Measurements from ENCODE around the gene TMEM72.

The TMEM72 gene

DNA sequence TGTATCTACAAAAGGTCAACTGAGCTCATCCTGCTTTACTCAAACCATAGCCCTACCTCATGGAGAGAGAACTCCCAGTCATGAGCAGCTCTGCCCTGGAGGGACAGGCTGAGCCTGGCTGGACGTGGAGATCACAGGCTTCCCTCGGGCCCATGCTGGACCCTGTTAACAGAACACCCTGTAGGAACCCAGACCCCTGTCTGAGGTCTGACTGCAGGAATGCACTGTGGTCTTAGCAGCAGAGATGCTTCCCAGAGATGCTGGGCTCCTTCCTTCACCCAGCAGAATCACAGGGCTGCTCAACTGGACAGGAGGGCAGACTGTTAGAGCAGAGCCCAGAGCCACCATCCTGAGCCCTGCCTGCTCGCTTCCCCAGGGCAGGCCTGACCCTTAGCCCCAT lies 814 bp downstream of the TMEM72 start:
- no peak for DNase-seq (ENCODE audit: extremely low read depth, low read depth)
- no peak for TF ChIP-seq CTCF (IDR thresholded peaks at IDR 0.05; ENCODE audit: low read depth, low read length)

DNA sequence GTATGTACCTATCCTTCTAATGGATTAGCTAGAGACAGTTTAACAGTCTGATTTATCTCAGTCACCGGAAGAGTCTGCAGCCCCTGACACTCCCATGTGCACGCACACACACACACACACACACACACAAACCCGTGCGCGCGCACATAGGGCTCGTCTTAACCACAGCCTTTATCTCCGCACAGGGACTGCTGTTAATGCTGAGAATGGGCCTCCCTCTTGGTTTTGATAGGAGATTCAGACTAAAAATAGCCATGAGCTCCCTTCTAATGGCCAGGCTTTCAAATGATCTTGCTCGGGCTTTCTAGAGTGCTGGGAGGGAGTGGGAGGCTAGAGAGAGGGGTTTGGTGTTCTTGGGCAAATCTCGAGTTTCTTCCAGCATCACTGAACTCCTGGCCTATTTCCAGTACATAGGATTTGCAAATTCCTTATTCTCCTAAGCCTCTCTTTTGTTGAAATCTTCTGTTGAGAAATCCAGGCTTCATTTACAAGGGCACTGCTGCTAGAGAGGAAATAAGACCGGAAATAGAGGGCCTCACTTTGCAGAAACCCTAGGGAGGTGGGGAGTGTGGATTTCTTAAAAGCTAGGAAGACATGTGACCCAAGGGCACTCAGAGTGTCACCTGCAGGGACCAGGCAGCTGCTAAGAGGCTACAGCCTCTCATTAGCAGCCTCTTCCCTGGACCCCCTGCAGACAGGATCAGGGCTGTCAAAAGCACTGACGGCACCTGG lies 2.4 kb downstream of the TMEM72 start:
- DNase-seq (ENCODE audit: extremely low read depth, low read depth), result no peak
- TF ChIP-seq CTCF (IDR thresholded peaks at IDR 0.05; ENCODE audit: low read depth, low read length), result no peak

- TF ChIP-seq CTCF (IDR thresholded peaks at IDR 0.05; ENCODE audit: low read depth, low read length), result no peak
- DNase-seq (ENCODE audit: extremely low read depth, low read depth), result no peak
These were observed 3.8 kb downstream of the TMEM72 start for GRCh38 chr10:44914891-44915290.

DNA sequence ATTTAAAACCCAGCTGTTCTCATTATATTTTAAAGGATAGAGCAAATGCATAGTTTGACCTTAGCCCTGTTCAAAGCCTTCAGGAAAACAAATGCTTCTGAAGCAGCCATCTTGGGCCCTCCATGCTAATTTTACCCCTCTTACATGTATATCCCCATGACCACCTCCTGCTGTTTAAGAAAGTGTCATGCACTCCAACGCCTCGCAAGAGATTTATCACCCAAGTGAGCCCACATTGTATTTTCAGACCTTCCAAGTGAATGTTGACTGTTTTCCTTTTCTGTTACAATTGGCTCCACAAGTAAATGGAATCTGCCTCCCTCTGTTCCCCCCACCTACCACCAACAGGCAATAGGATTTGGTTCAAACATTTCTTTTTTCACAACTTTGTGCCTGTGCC lies 5.3 kb downstream of the TMEM72 start:
- DNase-seq (ENCODE audit: extremely low read depth, low read depth), result no peak
- TF ChIP-seq CTCF (IDR thresholded peaks at IDR 0.05; ENCODE audit: low read depth, low read length), result no peak

- no peak for DNase-seq (ENCODE audit: extremely low read depth, low read depth)
These were observed 6.7 kb downstream of the TMEM72 start for GRCh38 chr10:44917848-44918247.

DNA sequence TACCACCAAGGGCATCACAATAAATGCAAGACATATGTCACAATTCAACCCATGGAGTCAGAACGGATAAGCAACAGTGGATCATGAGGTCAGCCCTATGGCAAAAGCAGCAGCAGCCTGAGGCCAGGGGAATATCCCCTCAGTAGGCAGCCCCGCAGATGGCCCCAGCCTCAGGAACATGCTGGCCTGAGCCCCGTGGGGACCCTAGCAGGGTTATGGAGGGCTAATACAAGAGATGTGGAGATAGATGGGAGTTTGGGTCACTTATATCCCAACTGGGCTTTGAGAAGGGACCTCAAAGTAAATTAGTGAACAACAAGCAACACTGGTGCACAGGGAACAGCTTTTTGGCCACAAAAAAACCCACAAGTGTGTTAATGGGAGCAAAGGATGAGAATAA lies 9.1 kb downstream of the TMEM72 start:
- TF ChIP-seq CTCF (IDR thresholded peaks at IDR 0.05; ENCODE audit: low read depth, low read length), result no peak
- DNase-seq (ENCODE audit: extremely low read depth, low read depth), result no peak

More at GRCh38 chr10:44917848-44918247, 6.7 kb downstream of the TMEM72 start:
- no peak for TF ChIP-seq CTCF (IDR thresholded peaks at IDR 0.05; ENCODE audit: low read depth, low read length)

GRCh38 chr10:44921061-44921460 lies 9.9 kb downstream of the TMEM72 start:
- no peak for DNase-seq (ENCODE audit: extremely low read depth, low read depth)
- no peak for TF ChIP-seq CTCF (IDR thresholded peaks at IDR 0.05; ENCODE audit: low read depth, low read length)

All from AG09319 (cell line).